Transverse colon (tissue), 4 donors: ENCODE measurements around the gene ZNF134. TPM values are rescaled to one million over a fixed set of nuclear protein-coding genes. Genes with fewer than 3 reads are reported as not detected.

Experiments
- DNase-seq: peaks from one replicate; pipeline ENCODE4 v3.0.0-alpha.2; 2019
- H3K27ac ChIP-seq, 4 donors: fragments of 200-600 bp; sonication (generic); 2 replicates each; pipeline ENCODE4 v1.5.1; 2016 to 2018; ENCODE audit warnings: inconsistent platforms in 4 of 4
- H3K27me3 ChIP-seq: fragments of 200-600 bp; sonication (generic); 2 replicates; pipeline ENCODE4 v1.5.1; 2017; ENCODE audit warnings: inconsistent platforms
- H3K36me3 ChIP-seq, 4 donors: fragments of 200-600 bp; sonication (generic); 2 replicates each; pipeline ENCODE4 v1.5.1; 2017 to 2019; ENCODE audit warnings: inconsistent platforms in 4 of 4
- H3K4me1 ChIP-seq, 4 donors: fragments of 200-600 bp; sonication (generic); 2 replicates each; pipeline ENCODE4 v1.5.1; 2017 to 2020; ENCODE audit warnings: inconsistent platforms in 4 of 4
- H3K4me3 ChIP-seq, 4 donors: fragments of 200-600 bp; sonication (generic); 1 replicate in 1 of 4; 2 replicates in 3 of 4; pipeline versions ENCODE4 v1.5.1 to v1.6.1; 2017 to 2019; ENCODE audit warnings: inconsistent platforms in 4 of 4
- H3K9me3 ChIP-seq, 2 donors: fragments of 200-600 bp; sonication (generic); 2 replicates each; pipeline ENCODE4 v1.5.1; 2017 to 2019; ENCODE audit warnings: inconsistent platforms in 2 of 2
- CTCF ChIP-seq, 5 experiments: fragments of 200-600 bp in 3 of 5; fragments of 450-650 bp in 2 of 5; sonication (generic) in 3 of 5; IDR thresholded peaks; 1 replicate in 2 of 5; 2 replicates in 3 of 5; pipeline ENCODE4 v1.5.1; 2016 to 2017; ENCODE audit warnings: antibody characterized with exemption in 5 of 5, inconsistent platforms in 3 of 5, mild to moderate bottlenecking in 2 of 5, moderate library complexity in 1 of 5
- EP300 ChIP-seq: sonication (generic); formaldehyde crosslinking; IDR thresholded peaks from one replicate; pipeline ENCODE4 v1.6.1; 2017; ENCODE audit warnings: antibody characterized with exemption, low read depth
- POLR2A ChIP-seq: fragments of 450-650 bp; IDR thresholded peaks from one replicate; pipeline ENCODE4 v1.6.1; 2016; ENCODE audit warnings: antibody characterized with exemption, mild to moderate bottlenecking, moderate library complexity
- POLR2AphosphoS5 ChIP-seq, 3 donors: sonication (generic); formaldehyde crosslinking; IDR thresholded peaks; one replicate each; pipeline ENCODE4 v1.6.1; 2016; ENCODE audit warnings: antibody characterized with exemption in 3 of 3
- WGBS, 2 donors: methylation state at CpG; one replicate each; pipeline ENCODE4 v1.1.5; 2018; ENCODE audit warnings: low coverage in 1 of 2; 5-methylcytosine and 5-hydroxymethylcytosine counted together
- in situ Hi-C, 4 donors: fragments of 200-750 bp; cut with MboI; loops; one replicate each; pipeline versions ENCODE4 v1.15.0 to v1.15.1; 2017; ENCODE audit warnings: low sequenced_read_pairs in 3 of 4, low pct_ligation_motif_present in 1 of 4, low pct_unique_long_range_greater_than_20kb in 1 of 4
- intact Hi-C: fragments of 100-400 bp; cut with DNase I; formaldehyde crosslinking; loops from one replicate; pipeline ENCODE4 v1.15.1; 2023; ENCODE audit warnings: low total_unique reads
- total RNA-seq, 4 donors: library from RNA; depleted of rRNA; stranded (reverse); fragments of >200 nt; gene quantifications; one replicate each; pipeline ENCODE4 v1.1.0, GENCODE V29; 2016

ZNF134 gene
- total RNA-seq, 4 donors from 2014 or later, result 1.6 to 16.8 (median 13.8) TPM

GRCh38 chr19:57633832-57634131 lies 19.7 kb downstream of the ZNF134 start:
- intact Hi-C loops, result no loop called here
- Histone ChIP-seq H3K4me1 (peaks cover 4 to 14% (median 10%) of the 10 kb centered on the region in 4 donors), H3K9me3 (peaks cover 31% of the 10 kb centered on the region in 2 donors), H3K4me3 (peak overlapping the region in 3 of 4 donors; percentile 63 to 73 (median 66)), H3K36me3 (peaks cover 0 to 45% (median 20%) of the 10 kb centered on the region in 4 donors), H3K27me3 (no peaks in the 10 kb centered on the region), H3K27ac (peak overlapping the region in 2 of 4 donors; percentile 74 to 85)
- DNase-seq, result no peak
- WGBS, 2 donors, result 58 to 73% methylated on average over 3 to 6 of the region's 6 CpGs
- no peak for TF ChIP-seq POLR2A
- TF ChIP-seq EP300, result no peak
- TF ChIP-seq POLR2AphosphoS5 (IDR thresholded peaks at IDR 0.05), result no peak
- TF ChIP-seq CTCF (IDR thresholded peaks at IDR 0.05), result no peak
- in situ Hi-C loops, result no loop called here

GRCh38 chr19:57637379-57637778 lies 23.3 kb downstream of the ZNF134 start:
- H3K27me3 ChIP-seq, result no peaks in the 10 kb centered on the region
- 84 to 86% methylated on average over 4 of the region's 4 CpGs for WGBS, 2 donors
- peaks cover 60 to 64% of the 10 kb centered on the region in 2 donors for H3K9me3 ChIP-seq
- H3K4me3 ChIP-seq, result no peak overlapping the region
- intact Hi-C loops (no loop called here), in situ Hi-C loops (no loop called here)
- H3K4me1 ChIP-seq, result peaks cover 4 to 14% (median 10%) of the 10 kb centered on the region in 4 donors
- TF ChIP-seq CTCF (IDR thresholded peaks at IDR 0.05) (no peak), POLR2AphosphoS5 (IDR thresholded peaks at IDR 0.05) (no peak), POLR2A (no peak), EP300 (no peak)
- H3K36me3 ChIP-seq, result peaks cover 0 to 80% (median 45%) of the 10 kb centered on the region in 4 donors
- no peak for DNase-seq
- no peak overlapping the region for H3K27ac ChIP-seq

GRCh38 chr19:57641715-57642234 lies 27.7 kb downstream of the ZNF134 start:
- no peaks in the 10 kb centered on the region for H3K4me1 ChIP-seq
- H3K27me3 ChIP-seq, result no peaks in the 10 kb centered on the region
- peaks cover 65 to 69% of the 10 kb centered on the region in 2 donors for H3K9me3 ChIP-seq
- TF ChIP-seq POLR2A (no peak), CTCF (IDR thresholded peaks at IDR 0.05) (no peak), EP300 (no peak), POLR2AphosphoS5 (IDR thresholded peaks at IDR 0.05) (no peak)
- in situ Hi-C loops, result no loop called here
- intact Hi-C loops, result no loop called here
- H3K36me3 ChIP-seq, result peaks cover 0 to 61% (median 37%) of the 10 kb centered on the region in 4 donors
- no peak overlapping the region for H3K4me3 ChIP-seq
- 77 to 93% methylated on average over 3 to 4 of the region's 4 CpGs for WGBS, 2 donors
- DNase-seq, result no peak
- H3K27ac ChIP-seq, result no peak overlapping the region

GRCh38 chr19:57642396-57643046 lies 28.5 kb downstream of the ZNF134 start:
- DNase-seq, result no peak
- Histone ChIP-seq H3K9me3 (peaks cover 57 to 62% of the 10 kb centered on the region in 2 donors), H3K4me3 (no peak overlapping the region), H3K36me3 (peaks cover 0 to 54% (median 33%) of the 10 kb centered on the region in 4 donors), H3K27me3 (no peaks in the 10 kb centered on the region), H3K27ac (no peak overlapping the region), H3K4me1 (no peaks in the 10 kb centered on the region)
- 78 to 82% methylated on average over 2 to 4 of the region's 4 CpGs for WGBS, 2 donors
- in situ Hi-C loops, result no loop called here
- intact Hi-C loops, result loop anchor here (1.0 kb wide), 1 partner anchor 25 kb away; no protein-coding TSS in a partner anchor
- TF ChIP-seq EP300, result no peak
- TF ChIP-seq POLR2A, result no peak
- no peak for TF ChIP-seq CTCF (IDR thresholded peaks at IDR 0.05)
- no peak for TF ChIP-seq POLR2AphosphoS5 (IDR thresholded peaks at IDR 0.05)
